ENCODE data around the gene GIMAP5. TPM values are rescaled to one million over a fixed set of nuclear protein-coding genes. Genes with fewer than 3 reads are reported as not detected.

The GIMAP5 gene
- total RNA-seq, 2 donors from 2014 or later: 14.5 to 22.2 TPM

Other genes with a start within 250 kb of the GIMAP5 start
- gene GIMAP7, start 222.5 kb upstream of the GIMAP5 start, total RNA-seq: 10 to 100 TPM; 12.7 to 12.9 TPM
- 10 to 100 TPM; 22.3 to 23.5 TPM for gene GIMAP4, start 170.0 kb upstream of the GIMAP5 start, total RNA-seq
- gene GIMAP6, start 105.0 kb upstream of the GIMAP5 start, total RNA-seq: 10 to 100 TPM; 15.8 to 21.5 TPM
- gene GIMAP2, start 51.7 kb upstream of the GIMAP5 start, total RNA-seq: 1 to 10 TPM; 3.8 to 8.3 TPM
- gene GIMAP1, start 20.8 kb upstream of the GIMAP5 start, total RNA-seq: 1 to 10 TPM; 5.6 to 8.0 TPM
- 100 to 1,000 TPM; 162 to 227 TPM for gene TMEM176B, start 62.9 kb downstream of the GIMAP5 start, total RNA-seq
- gene TMEM176A, start 63.4 kb downstream of the GIMAP5 start, total RNA-seq: 100 to 1,000 TPM in 1 of 2 donors, 10 to 100 TPM in 1; 56.3 to 102 TPM
- not detected for gene AOC1, start 115.1 kb downstream of the GIMAP5 start, total RNA-seq
- 100 to 1,000 TPM; 119 to 128 TPM for gene KCNH2, start 240.9 kb downstream of the GIMAP5 start, total RNA-seq